Kasumi-1 (cell line): ENCODE data around the gene PCTP.

Source experiments
- DNase-seq, 2 experiments: peaks; one replicate each; lab custom pipeline; 2025; lab: John Stamatoyannopoulos, UW

PCTP gene

GRCh38 chr17:55794725-55795482 lies 44.1 kb downstream of the PCTP start:
- no peak for DNase-seq

- DNase-seq: no peak
Observed at GRCh38 chr17:55806745-55807495, 56.1 kb downstream of the PCTP start.

DNA sequence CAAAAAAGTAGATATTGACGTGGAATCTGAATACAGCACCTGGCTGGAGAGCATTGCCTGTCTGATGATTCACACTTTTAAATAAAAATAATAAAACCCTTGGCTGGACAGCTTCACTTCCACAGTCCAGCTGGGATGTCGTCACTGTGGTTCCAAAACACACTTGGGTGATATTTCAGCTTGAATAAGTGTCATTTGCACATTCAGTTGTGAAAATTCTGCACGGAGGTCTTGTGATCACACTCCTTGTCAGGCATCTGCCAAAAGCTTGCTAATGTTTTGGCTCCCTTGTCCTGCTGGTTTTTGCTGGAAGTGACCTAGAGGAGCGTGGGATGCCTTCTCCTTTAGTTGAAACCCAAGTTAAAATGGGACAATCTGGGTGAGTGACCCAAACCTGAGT lies 60.7 kb downstream of the PCTP start:
- no peak for DNase-seq

GRCh38 chr17:55812323-55812722 lies 61.5 kb downstream of the PCTP start:
- DNase-seq: no peak

DNA sequence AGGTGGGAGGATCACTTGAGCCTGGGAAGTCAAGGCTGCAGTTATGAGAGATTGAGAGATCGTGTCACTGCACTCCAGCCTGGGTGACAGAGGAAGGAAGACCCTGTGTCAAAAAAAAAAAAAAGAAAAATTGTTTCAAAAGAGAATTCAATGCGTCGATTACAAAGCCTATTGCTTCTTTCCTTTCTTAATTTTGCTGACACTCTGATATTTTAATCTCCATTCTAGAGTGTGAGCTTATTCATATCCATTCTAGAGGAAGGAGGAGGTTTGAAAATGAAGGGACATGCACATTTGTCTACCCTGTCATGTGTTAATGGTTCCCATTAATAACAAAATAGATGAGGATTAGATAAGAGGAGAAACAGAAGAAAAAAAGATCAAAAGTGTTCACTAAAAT lies 63.1 kb downstream of the PCTP start:
- DNase-seq: no peak

- DNase-seq: no peak
Observed at GRCh38 chr17:55814377-55814776, 63.5 kb downstream of the PCTP start.

- peak; percentile 27 to 61 for DNase-seq
Observed at GRCh38 chr17:55816532-55817396, 65.9 kb downstream of the PCTP start.

- peak in 1 of 2 experiments; percentile 27 for DNase-seq
Observed at GRCh38 chr17:55817397-55817709, 66.5 kb downstream of the PCTP start.

DNA sequence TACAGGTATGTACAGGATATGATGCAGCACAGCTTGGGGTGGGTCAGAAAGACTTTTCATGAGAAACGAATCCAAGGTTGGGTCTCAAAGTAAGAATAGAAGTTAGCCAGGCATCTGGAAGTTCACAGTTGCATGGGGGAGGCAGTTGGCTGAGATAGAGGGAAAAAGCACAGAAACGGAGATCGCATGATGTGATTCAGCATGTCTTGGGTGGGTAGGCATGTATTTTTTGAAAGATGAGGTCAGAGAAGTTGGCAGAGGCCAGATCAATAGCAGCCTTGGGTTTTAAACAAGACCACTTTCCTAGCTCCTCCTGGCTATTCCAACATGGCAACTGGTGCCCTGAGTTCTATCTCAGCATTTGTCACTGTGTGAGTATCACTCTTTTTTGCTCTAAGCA lies 67.2 kb downstream of the PCTP start:
- DNase-seq: no peak

DNA sequence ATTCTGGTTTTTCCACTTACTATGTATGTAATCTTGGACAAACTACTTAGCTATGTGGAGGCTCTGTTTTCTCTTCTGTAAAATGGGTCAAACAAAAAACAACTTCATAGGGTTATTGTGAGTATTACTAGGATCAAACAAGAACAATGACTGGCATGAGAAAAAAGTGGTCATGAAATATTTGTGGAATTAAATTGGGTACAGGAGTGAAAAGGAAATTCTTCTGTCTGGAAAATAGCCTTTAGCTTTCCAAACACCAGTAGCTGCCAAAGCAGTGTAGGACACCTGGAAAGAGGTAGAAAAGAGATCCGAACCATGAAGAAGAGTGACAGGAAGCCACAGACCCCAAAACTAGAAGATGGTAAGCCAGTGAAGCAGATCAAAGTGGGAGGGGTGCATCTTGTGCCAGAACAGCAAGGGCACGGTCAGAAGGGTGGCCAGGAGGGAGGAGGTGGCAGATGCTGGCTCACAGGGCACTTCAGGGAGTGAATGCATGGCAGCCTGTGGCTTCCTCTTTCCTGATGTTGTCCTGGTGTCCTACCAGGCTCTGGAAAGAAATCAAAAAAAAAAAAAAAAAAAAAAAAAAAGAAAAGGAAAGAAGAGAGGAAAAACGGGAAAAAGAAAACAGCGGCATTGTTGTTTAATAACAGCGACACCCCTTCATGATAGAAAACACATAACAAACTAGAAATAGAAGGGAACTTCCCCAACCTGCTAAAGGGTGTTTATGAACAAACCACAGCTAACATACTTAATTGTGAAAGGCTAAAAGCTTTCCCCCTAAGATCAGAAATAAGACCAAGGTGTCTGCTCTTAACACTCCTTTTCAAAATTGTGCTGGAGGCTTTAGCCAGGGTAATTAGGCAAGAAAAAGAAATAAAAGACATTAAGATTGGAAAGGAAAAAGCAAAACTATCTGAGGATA lies 67.9 kb downstream of the PCTP start:
- peak; percentile 25 to 29 for DNase-seq

DNA sequence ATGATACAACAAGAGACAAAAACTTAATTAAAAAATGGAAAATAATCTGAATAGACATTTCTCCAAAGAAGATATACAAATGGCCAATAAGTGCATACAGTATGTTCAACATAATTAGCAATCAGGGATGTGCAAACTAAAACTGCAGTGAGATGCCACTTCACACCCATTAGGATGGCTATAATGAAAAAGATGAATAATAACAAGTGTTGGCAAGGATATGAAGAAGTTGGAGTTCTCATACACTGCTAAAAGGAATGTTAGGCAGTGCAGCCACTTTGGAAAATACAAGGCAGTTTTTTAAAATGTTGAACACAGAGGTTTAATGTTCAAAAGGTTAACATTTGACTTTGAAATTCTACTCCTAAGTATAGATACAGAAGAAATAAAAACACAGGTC lies 69.8 kb downstream of the PCTP start:
- no peak for DNase-seq

DNA sequence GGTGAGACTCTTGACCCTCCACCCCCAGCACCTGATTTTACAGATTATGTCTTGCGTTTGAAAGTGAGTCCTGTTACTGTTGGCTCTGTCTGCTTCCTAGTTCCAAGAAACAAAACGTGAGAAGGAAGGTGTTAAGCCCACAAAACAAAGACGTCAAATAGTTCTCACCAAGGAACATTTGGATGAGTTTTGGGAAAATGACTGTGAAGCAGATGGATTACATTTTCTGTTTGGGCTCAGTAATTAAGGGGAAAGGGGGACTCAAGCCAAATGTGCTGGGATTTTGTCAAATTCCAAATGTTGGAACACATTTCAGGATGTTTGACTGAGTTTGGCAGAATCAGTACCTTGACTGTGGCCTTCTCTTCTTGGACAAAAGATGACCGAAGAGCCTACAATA lies 71.2 kb downstream of the PCTP start:
- DNase-seq: no peak

DNA sequence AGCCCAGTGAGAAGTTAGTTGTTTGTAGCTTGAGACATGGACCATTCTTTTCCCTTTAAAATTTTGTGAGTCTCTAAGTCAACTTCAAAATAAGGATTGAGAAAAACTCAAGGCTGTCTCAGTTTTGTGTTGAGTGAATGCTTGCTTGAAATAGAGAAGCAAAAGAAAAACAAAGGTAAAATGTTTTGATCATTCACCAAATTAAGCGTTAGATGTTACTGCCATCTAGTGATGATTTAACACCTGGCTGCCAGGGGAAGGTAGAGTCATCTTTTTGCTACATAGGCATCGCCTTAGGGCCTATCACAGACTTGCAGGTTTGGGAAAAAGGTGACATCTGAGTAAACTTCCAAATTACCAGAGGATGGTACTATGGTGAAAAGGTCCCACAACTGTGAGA lies 74.4 kb downstream of the PCTP start:
- DNase-seq: peak; percentile 31 to 32
